PC-3 (cell line): ENCODE data around the gene ARHGEF16.

Experiments
- EZH2phosphoT487 ChIP-seq: fragments of 300-600 bp; sonication (generic); IDR thresholded peaks from 2 replicates; pipeline ENCODE4 v1.6.1; 2018; ENCODE audit warnings: mild to moderate bottlenecking, antibody characterized with exemption, low read length, borderline replicate concordance
- TF ChIP-seq, protein P1 (sequence below): fragments of 300-600 bp; sonication (generic); conservative IDR thresholded peaks from 2 replicates; pipeline ENCODE4 v1.5.1; 2017; ENCODE audit warnings: antibody characterized with exemption, low read depth, mild to moderate bottlenecking, low read length

DNA sequence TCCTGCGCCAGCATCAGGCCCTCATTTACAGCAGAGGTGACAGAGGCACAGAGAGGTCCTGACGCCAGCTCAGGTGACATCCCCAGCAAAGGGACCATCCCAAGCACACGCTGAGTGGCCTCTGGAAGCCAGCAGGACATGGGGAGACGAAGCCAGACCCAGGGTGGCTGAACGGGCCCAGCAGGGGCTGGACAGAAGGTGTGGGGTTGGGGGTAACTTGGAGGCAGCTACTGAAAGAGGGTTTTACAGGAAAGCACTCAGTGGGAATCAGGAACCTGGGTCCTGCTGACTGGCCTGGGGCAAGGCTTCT is 1.6 kb upstream of the ARHGEF16 start:
- TF ChIP-seq, protein P1, sequence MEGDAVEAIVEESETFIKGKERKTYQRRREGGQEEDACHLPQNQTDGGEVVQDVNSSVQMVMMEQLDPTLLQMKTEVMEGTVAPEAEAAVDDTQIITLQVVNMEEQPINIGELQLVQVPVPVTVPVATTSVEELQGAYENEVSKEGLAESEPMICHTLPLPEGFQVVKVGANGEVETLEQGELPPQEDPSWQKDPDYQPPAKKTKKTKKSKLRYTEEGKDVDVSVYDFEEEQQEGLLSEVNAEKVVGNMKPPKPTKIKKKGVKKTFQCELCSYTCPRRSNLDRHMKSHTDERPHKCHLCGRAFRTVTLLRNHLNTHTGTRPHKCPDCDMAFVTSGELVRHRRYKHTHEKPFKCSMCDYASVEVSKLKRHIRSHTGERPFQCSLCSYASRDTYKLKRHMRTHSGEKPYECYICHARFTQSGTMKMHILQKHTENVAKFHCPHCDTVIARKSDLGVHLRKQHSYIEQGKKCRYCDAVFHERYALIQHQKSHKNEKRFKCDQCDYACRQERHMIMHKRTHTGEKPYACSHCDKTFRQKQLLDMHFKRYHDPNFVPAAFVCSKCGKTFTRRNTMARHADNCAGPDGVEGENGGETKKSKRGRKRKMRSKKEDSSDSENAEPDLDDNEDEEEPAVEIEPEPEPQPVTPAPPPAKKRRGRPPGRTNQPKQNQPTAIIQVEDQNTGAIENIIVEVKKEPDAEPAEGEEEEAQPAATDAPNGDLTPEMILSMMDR = no peak
- no peak for TF ChIP-seq EZH2phosphoT487
